HEK293 (cell line): ENCODE data around the gene KRAS.

ENCODE experiments used
- CTCF ChIA-PET: fragments of 350-600 bp; formaldehyde crosslinking; extraction: SDS; loops from one replicate; lab custom pipeline; 2021; ENCODE audit warnings: antibody characterized with exemption; lab: Yijun Ruan, JAX
- POLR2A ChIA-PET: fragments of 300-600 bp; formaldehyde crosslinking; extraction: SDS; loops from one replicate; lab custom pipeline; 2020; ENCODE audit warnings: antibody characterized with exemption, inconsistent platforms; lab: Yijun Ruan, JAX
- H3K27ac ChIP-seq: fragments of 200-500 bp; sonication (Bioruptor generic); 2 replicates; pipeline ENCODE4 v1.5.1; 2014; ENCODE audit warnings: low read depth, low read length, control low read depth, inconsistent platforms; ENCODE audit errors: extremely low read depth
- H3K36me3 ChIP-seq, 2 experiments: fragments of 200-500 bp in 1 of 2; sonication (Bioruptor generic) in 1 of 2; 1 replicate in 1 of 2; 2 replicates in 1 of 2; pipeline ENCODE4 v1.5.1; 2014 to 2017; ENCODE audit warnings: inconsistent platforms in 2 of 2, low read length in 2 of 2; ENCODE audit not compliant: control insufficient read depth in 2 of 2, insufficient read depth in 1 of 2
- H3K4me1 ChIP-seq: fragments of 200-500 bp; sonication (Bioruptor generic); 2 replicates; pipeline ENCODE4 v1.5.1; 2014; ENCODE audit warnings: mild to moderate bottlenecking, low read length, inconsistent platforms; ENCODE audit not compliant: control insufficient read depth, insufficient read depth
- H3K4me3 ChIP-seq: 2 replicates; pipeline ENCODE4 v1.5.1; 2011; ENCODE audit warnings: low read depth, mild to moderate bottlenecking, control low read depth, low read length, moderate library complexity
- H3K9me3 ChIP-seq: fragments of 200-500 bp; sonication (Bioruptor generic); 2 replicates; pipeline ENCODE4 v1.5.1; 2014; ENCODE audit warnings: low read depth, low read length, inconsistent platforms; ENCODE audit not compliant: control insufficient read depth, insufficient read depth
- HOXD13 ChIP-seq: sonication (generic); formaldehyde crosslinking; IDR thresholded peaks from 2 replicates; pipeline ENCODE4 v1.8.0; 2022; ENCODE audit warnings: missing genetic modification reagents, borderline replicate concordance
- OSR2 ChIP-seq: fragments of 450-650 bp; formaldehyde crosslinking; IDR thresholded peaks from 2 replicates; pipeline ENCODE4 v1.5.1; 2016; ENCODE audit warnings: missing biosample characterization, missing genetic modification characterization
- PRDM1 ChIP-seq: fragments of 450-650 bp; formaldehyde crosslinking; IDR thresholded peaks from 2 replicates; pipeline ENCODE4; 2016; ENCODE audit warnings: missing biosample characterization, missing genetic modification characterization
- REPIN1 ChIP-seq: fragments of 450-650 bp; formaldehyde crosslinking; IDR thresholded peaks from 2 replicates; pipeline ENCODE4 v1.5.1; 2017; ENCODE audit warnings: missing biosample characterization, missing genetic modification characterization, low read depth
- SETDB1 ChIP-seq: IDR thresholded peaks from one replicate; pipeline ENCODE4 v1.6.1; 2017; ENCODE audit warnings: mild to moderate bottlenecking, low read length, moderate library complexity, mixed read lengths; ENCODE audit not compliant: insufficient read length
- WT1 ChIP-seq: fragments of 450-650 bp; formaldehyde crosslinking; IDR thresholded peaks from 2 replicates; pipeline ENCODE4 v1.5.1; 2016; ENCODE audit warnings: missing biosample characterization, missing genetic modification characterization
- ZNF121 ChIP-seq: fragments of 450-650 bp; formaldehyde crosslinking; IDR thresholded peaks from 2 replicates; pipeline ENCODE4 v1.5.1; 2016; ENCODE audit warnings: missing biosample characterization, missing genetic modification characterization
- ZNF157 ChIP-seq: fragments of 450-650 bp; formaldehyde crosslinking; IDR thresholded peaks from 2 replicates; pipeline ENCODE4 v1.5.1; 2016; ENCODE audit warnings: missing biosample characterization, missing genetic modification characterization
- ZNF16 ChIP-seq: fragments of 450-650 bp; formaldehyde crosslinking; IDR thresholded peaks from 2 replicates; pipeline ENCODE4 v1.5.1; 2016; ENCODE audit warnings: low read depth, missing biosample characterization, missing genetic modification characterization
- ZNF214 ChIP-seq: fragments of 450-650 bp; formaldehyde crosslinking; IDR thresholded peaks from 2 replicates; pipeline ENCODE4 v1.5.1; 2017; ENCODE audit warnings: missing biosample characterization, mild to moderate bottlenecking, missing genetic modification characterization, borderline replicate concordance
- ZNF366 ChIP-seq: fragments of 450-650 bp; formaldehyde crosslinking; conservative IDR thresholded peaks from 2 replicates; pipeline ENCODE4 v1.5.1; 2016; ENCODE audit warnings: missing biosample characterization, missing genetic modification characterization
- ZNF391 ChIP-seq: fragments of 450-650 bp; formaldehyde crosslinking; IDR thresholded peaks from 2 replicates; pipeline ENCODE4 v1.5.1; 2016; ENCODE audit warnings: low read depth, missing biosample characterization, missing genetic modification characterization, borderline replicate concordance
- ZNF48 ChIP-seq: fragments of 450-650 bp; formaldehyde crosslinking; IDR thresholded peaks from 2 replicates; pipeline ENCODE4 v1.5.1; 2016; ENCODE audit warnings: missing biosample characterization, missing genetic modification characterization
- ZNF501 ChIP-seq: fragments of 450-650 bp; formaldehyde crosslinking; IDR thresholded peaks from 2 replicates; pipeline ENCODE4 v1.5.1; 2016; ENCODE audit warnings: missing biosample characterization, missing genetic modification characterization
- ZNF510 ChIP-seq: fragments of 450-650 bp; formaldehyde crosslinking; IDR thresholded peaks from 2 replicates; pipeline ENCODE4 v1.5.1; 2018; ENCODE audit warnings: mild to moderate bottlenecking, missing genetic modification characterization, missing biosample characterization; ENCODE audit not compliant: insufficient replicate concordance
- ZNF521 ChIP-seq: fragments of 450-650 bp; formaldehyde crosslinking; IDR thresholded peaks from 2 replicates; pipeline ENCODE4 v1.5.1; 2017; ENCODE audit warnings: missing biosample characterization, mild to moderate bottlenecking, missing genetic modification characterization
- ZNF561 ChIP-seq: fragments of 450-650 bp; IDR thresholded peaks from 2 replicates; pipeline ENCODE4 v1.5.1; 2018; ENCODE audit warnings: missing biosample characterization, missing genetic modification characterization, borderline replicate concordance
- ZNF629 ChIP-seq: fragments of 450-650 bp; formaldehyde crosslinking; IDR thresholded peaks from 2 replicates; pipeline ENCODE4 v1.5.1; 2017; ENCODE audit warnings: missing biosample characterization, missing genetic modification characterization
- ZNF660 ChIP-seq: fragments of 450-650 bp; IDR thresholded peaks from 2 replicates; pipeline ENCODE4 v1.5.1; 2018; ENCODE audit warnings: missing biosample characterization, mild to moderate bottlenecking, missing genetic modification characterization
- ZNF670 ChIP-seq: fragments of 450-650 bp; formaldehyde crosslinking; IDR thresholded peaks from 2 replicates; pipeline ENCODE4 v1.5.1; 2016; ENCODE audit warnings: missing biosample characterization, missing genetic modification characterization, low read depth
- ZNF747 ChIP-seq: fragments of 450-650 bp; formaldehyde crosslinking; IDR thresholded peaks from 2 replicates; pipeline ENCODE4 v1.5.1; 2016; ENCODE audit warnings: missing biosample characterization, missing genetic modification characterization
- ZNF776 ChIP-seq: fragments of 450-650 bp; formaldehyde crosslinking; IDR thresholded peaks from 2 replicates; pipeline ENCODE4 v1.5.0; 2017; ENCODE audit warnings: missing biosample characterization, missing genetic modification characterization, borderline replicate concordance
- ZNF791 ChIP-seq: fragments of 450-650 bp; formaldehyde crosslinking; IDR thresholded peaks from 2 replicates; pipeline ENCODE4 v1.5.1; 2016; ENCODE audit warnings: missing biosample characterization, missing genetic modification characterization
- ZSCAN18 ChIP-seq: fragments of 450-650 bp; formaldehyde crosslinking; IDR thresholded peaks from 2 replicates; pipeline ENCODE4 v1.5.1; 2016; ENCODE audit warnings: missing biosample characterization, missing genetic modification characterization
- TF ChIP-seq, protein P1 (sequence below): fragments of 450-650 bp; formaldehyde crosslinking; IDR thresholded peaks from 2 replicates; pipeline ENCODE4 v1.5.1; 2016; ENCODE audit warnings: missing biosample characterization, missing genetic modification characterization

The KRAS gene

GRCh38 chr12:25266497-25266896 is 15.8 kb upstream of the KRAS start (continued):
- TF ChIP-seq, protein P1, sequence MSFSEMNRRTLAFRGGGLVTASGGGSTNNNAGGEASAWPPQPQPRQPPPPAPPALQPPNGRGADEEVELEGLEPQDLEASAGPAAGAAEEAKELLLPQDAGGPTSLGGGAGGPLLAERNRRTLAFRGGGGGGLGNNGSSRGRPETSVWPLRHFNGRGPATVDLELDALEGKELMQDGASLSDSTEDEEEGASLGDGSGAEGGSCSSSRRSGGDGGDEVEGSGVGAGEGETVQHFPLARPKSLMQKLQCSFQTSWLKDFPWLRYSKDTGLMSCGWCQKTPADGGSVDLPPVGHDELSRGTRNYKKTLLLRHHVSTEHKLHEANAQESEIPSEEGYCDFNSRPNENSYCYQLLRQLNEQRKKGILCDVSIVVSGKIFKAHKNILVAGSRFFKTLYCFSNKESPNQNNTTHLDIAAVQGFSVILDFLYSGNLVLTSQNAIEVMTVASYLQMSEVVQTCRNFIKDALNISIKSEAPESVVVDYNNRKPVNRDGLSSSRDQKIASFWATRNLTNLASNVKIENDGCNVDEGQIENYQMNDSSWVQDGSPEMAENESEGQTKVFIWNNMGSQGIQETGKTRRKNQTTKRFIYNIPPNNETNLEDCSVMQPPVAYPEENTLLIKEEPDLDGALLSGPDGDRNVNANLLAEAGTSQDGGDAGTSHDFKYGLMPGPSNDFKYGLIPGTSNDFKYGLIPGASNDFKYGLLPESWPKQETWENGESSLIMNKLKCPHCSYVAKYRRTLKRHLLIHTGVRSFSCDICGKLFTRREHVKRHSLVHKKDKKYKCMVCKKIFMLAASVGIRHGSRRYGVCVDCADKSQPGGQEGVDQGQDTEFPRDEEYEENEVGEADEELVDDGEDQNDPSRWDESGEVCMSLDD (tag by site-specific recombination), result no peak
- TF ChIP-seq, all 188 proteins: peak for 0

- no peaks in the 10 kb centered on the region; the same call in 1 of the 2 replicates for H3K4me1 ChIP-seq
- no peak for TF ChIP-seq ZNF157 (tag by site-specific recombination)
- no peak for TF ChIP-seq ZNF16 (tag by site-specific recombination)
- no peak for TF ChIP-seq ZNF214
- no peak for TF ChIP-seq ZNF776
- TF ChIP-seq REPIN1 (tag by site-specific recombination), result no peak
- no peak for TF ChIP-seq ZNF510 (tag by site-specific recombination)
- TF ChIP-seq ZNF501, result no peak
- TF ChIP-seq ZNF561 (tag by site-specific recombination), result no peak
- no peak for TF ChIP-seq OSR2
- no peak for TF ChIP-seq ZNF747 (tag by site-specific recombination)
- TF ChIP-seq ZNF366, result no peak
- TF ChIP-seq SETDB1, result no peak
- TF ChIP-seq HOXD13 (CRISPR knock-in tag), result no peak
- TF ChIP-seq ZNF670, result no peak
- TF ChIP-seq ZNF660 (tag by site-specific recombination), result no peak
- TF ChIP-seq ZNF629 (tag by site-specific recombination), result no peak
- no peaks in the 10 kb centered on the region for H3K36me3 ChIP-seq
- H3K9me3 ChIP-seq, result no peaks in the 10 kb centered on the region
- no peak overlapping the region for H3K27ac ChIP-seq
- ChIA-PET POLR2A (no interaction called here), CTCF (interaction anchor here (1.0 kb wide), 1 partner anchor 24 kb away, joined by 3 read pairs; no protein-coding TSS in a partner anchor)
- H3K4me3 ChIP-seq, result no peak overlapping the region
Observed at GRCh38 chr12:25264862-25265261, 14.1 kb upstream of the KRAS start.

DNA sequence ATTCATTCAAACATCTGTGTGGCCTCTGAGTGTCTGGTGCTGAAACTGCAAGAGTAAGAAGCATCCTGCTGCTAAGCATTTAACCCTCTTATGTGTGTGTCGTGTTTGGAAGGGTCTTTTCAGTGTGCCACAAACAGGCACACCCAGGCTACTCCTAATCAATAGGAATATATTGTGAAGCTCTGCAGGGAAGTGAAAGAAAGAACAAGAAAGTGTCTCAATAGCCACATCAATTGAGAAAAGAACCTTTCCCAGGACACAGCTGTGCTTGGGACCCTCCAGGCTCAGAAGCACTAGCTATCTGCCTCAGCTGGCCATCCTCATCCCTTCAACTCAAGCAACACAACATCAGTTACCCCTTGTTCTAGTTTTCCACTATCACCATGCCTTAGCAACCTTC is 13.4 kb upstream of the KRAS start:
- TF ChIP-seq REPIN1 (tag by site-specific recombination) (no peak), PRDM1 (tag by site-specific recombination) (no peak), ZNF48 (tag by site-specific recombination) (no peak), WT1 (tag by site-specific recombination) (no peak), ZNF121 (tag by site-specific recombination) (no peak), ZNF521 (no peak), ZNF791 (tag by site-specific recombination) (no peak), ZSCAN18 (no peak), ZNF391 (tag by site-specific recombination) (no peak)
- Histone ChIP-seq H3K36me3 (no peaks in the 10 kb centered on the region), H3K4me3 (no peak overlapping the region), H3K4me1 (no peaks in the 10 kb centered on the region; the same call in 1 of the 2 replicates), H3K9me3 (no peaks in the 10 kb centered on the region), H3K27ac (no peak overlapping the region)
- POLR2A ChIA-PET, result interaction anchor here (0.6 kb wide), 1 partner anchor 10 kb away, joined by 3 read pairs; no protein-coding TSS in a partner anchor
- CTCF ChIA-PET, result interaction anchor here (0.5 to 1.0 kb wide), 2 partner anchors 23 to 918 kb away, joined by 3 to 4 read pairs; no protein-coding TSS in a partner anchor
